Activated CD4-positive, alpha-beta T cell treated with anti-CD3 and anti-CD28 coated beads, Interleukin-2, Interleukin-6, amounts not matched to agents 100 ng/mL and 50 ng/mL, durations not matched to agents 16 hours and 8 hours (primary cell): Measurements from ENCODE around the gene STK25.
"Not testable (repeated sequence)": the region's sequence is repeated elsewhere in the genome, so short reads cannot be mapped to it uniquely, and the experiment has no call there.

Experiments used
- DNase-seq: peaks from one replicate; pipeline ENCODE4 v3.0.0-alpha.2; 2020

STK25 gene

DNA sequence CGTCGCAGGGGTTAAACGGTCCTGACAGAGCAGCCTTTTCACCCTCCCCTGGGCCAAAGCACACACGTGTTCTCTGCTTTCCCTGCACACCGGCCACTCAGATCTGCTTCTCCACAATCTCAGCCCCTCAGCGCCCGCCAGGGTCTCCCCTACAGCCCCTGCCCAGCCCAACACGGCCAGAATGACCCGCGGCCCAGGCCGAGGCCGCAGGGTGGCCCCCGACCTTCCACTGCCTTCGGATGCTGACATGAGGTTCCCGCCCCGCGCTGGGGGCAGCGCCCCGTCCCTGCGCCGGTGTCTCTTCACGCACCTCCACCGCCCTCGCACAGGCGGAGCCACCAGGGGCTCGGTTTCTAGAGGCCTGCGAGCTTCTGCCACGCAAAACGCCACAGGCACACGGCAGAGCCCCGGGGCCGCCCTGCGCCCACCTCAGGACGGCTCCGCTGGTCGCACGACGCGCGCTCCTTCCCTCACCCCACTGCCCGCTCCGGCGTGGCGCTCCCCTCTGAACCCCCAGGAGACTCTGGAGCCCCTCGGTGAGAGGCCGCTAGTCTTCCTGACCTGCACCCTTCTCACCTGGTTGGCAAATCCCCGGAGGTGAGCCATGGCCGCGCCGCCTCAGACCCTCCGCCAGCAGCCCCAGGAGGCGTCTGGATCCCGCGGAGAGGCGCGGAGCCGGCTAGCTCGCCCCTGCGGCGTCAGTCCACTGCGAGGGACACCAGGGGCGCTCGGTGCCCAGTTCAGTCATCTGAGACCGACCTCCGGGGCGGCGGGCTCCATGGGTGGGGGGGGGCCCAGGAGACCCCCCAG, 749 bp downstream of the STK25 start:
- DNase-seq: peak; percentile 35

GRCh38 chr2:241506793-241507429, 1.5 kb downstream of the STK25 start:
- DNase-seq: no peak

DNA sequence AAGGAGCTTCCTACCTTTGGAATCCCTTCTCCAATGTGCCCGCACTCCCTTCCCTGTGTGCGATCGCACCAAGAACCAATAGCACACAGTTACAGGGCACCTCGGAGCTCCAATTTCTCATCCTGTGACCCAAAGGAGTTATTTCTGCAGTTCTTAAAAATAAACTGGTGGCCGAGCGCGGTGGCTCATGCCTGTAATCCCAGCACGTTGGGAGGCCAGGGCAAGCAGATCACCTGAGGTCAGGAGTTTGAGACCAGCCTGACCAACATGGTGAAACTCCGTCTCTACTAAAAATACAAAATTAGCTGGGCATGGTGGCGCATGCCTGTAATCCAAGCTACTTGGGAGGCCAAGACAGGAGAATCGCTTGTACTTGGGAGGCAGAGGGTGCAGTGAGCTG, 2.1 kb downstream of the STK25 start:
- not testable (repeated sequence) for DNase-seq

DNA sequence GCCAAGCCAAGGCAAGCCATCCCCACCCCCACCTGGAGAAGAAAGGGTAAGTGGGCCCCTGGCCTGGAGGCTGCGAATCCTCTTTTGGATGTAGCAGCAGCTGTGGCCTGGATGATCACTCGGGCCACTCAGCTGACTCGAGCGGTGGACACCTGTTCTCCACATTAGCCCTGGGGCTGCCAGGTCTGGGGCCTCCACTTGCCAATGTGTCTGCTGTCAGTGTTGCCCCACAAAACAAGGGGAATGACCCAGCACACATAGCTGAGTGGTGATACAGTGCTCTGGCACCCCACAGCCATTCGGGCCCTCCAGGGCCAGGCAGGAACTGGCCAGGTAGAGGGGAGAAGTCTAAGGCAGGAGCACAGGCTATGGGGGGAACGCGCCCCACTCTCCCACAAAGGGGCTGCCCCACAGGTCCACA, 2.6 kb downstream of the STK25 start:
- no peak for DNase-seq

DNA sequence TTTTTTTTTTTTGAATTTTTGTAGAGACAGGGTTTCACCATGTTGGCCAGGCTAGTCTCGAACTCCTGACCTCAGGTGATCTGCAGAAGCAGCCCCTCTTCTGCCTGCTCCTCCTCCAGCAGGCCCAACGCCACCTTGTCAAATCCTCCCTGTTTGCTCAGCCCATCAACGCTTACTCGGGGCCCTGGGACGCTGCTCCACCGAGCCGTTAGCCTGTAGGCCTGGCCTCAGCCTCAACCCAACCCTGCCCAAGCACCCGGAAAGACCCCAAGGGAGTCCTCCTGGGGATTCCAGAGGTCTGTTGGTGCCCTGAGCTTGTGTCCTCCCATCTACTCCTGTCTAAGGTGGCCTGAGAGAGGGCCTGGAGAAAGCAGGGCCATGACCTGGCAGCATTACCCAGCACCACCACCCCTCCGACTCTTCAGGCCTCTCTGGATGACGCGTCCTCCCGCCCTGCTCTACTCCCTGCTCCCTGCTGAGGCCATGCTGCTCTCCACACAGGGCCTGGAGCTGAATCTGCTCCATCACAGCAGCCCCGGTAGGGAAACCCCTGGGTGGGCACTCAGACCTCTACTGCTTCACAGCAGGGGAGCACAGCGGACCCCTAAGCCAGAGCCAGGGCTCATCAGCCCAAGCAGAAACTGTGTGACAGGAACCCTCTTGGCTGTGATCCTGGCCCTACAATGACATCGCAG, 3.2 kb downstream of the STK25 start:
- no peak for DNase-seq

- no peak for DNase-seq
Observed at GRCh38 chr2:241503776-241504392, 4.5 kb downstream of the STK25 start.

DNA sequence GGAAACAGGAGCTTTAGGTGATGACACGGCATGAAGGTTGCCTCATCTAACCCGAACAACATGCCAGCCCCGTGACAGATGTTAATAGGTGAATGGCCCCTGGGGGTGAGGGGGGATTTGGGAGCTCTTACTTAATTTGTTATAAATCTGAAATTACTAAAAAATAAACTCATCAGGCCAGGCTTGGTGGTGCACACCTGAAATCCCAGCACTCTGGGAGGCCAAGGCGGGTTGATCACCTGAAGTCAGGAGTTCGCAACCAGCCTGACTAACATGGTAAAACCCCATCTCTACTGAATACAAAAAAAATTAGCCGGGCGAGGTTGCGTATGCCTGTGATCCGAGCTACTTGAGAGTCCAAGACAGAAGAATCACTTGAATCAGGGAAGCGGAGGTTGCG, 6.1 kb downstream of the STK25 start:
- no peak for DNase-seq

DNA sequence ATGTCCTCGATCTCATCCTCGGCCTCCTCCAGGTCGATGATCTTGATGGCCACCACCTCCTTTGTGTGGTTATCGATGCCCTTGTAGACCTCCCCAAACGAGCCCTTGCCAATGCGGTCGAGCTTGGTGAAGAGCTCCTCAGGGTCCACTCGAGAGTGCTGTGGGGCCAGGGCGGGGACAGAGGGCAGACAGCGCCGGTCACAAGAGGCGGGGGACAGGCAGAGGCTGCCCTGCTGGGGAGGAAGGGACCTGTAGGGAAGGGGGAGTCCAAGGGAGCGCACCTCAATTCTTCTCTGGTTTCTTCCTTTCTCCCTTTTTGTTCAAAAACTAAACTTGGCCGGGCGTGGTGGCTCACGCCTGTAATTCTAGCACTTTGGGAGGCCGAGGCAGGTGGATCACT, 6.8 kb downstream of the STK25 start:
- DNase-seq: no peak

DNA sequence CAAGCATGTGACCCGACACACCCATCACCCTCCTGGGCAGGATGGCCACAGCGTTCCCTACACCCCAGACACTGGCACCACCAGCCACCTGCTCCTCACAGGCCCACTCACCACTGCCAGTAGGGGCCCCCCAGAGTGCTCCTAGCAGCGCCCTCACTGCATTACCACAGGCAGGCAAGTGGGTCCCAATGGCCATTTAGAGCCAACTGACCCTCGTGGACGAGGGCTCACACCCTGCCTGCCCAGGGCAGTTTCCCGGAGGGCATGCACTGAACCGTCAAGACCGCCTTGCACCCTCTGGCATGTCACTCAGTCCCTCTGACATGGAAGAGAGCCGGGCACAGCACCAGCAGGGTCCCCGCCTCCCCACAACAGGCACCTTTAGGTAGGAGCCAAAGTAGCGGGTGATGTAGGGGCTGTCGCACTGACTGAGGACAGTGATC, 7.3 kb downstream of the STK25 start:
- no peak for DNase-seq

GRCh38 chr2:241500431-241500975, 7.9 kb downstream of the STK25 start:
- DNase-seq: no peak

- no peak for DNase-seq
Observed at GRCh38 chr2:241500016-241500415, 8.4 kb downstream of the STK25 start.

GRCh38 chr2:241499146-241499965, 9.0 kb downstream of the STK25 start:
- DNase-seq: no peak

DNA sequence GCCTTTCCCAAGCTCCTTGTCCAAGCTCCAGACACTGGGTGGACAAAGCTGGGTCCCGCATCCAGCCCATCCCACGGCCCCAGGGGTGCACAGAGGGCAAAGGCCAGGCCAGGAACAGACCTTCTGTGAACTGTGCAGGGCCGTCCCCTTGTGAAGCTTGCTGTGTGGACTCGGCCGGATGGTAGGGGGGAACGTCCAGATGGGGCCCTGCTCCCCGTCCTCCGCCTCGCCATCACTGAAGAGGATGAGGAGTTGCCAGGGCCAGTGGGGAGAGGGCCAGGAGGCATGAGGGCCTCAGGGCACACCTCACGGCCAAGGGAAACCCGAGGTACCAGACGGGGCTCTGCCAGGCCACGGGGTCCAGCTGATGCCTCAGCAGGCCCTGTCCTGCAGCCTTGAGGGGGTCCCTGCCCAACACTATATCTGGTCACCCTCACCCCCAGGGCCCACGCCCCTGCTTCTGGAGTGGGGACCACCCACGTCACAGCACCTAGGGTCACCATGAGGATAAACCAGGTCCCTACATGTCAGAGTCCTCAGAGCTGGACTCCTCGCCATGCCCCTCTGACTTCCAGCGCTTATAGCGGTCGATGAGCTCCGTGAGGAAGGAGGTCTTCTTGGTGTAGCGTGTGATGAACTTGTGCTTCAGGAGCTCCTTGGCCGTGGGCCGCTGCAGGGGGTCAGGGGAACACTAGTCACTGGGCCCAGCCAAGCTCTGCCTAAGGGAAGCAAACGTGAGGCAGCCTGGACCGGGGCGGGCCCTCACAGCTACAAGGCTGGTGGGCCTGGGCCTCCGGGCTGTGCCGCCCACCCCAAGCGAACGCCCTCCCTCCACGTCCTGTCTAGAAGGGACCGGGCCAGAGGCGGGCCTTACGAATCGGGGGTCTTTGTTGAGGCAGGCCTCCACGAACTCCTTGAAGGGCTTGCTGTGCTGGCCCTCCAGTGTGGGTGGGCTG, 10.0 kb downstream of the STK25 start:
- no peak for DNase-seq

GRCh38 chr2:241496904-241497877, 11.2 kb downstream of the STK25 start:
- no peak for DNase-seq

GRCh38 chr2:241496003-241496707, 12.2 kb downstream of the STK25 start:
- DNase-seq: no peak

DNA sequence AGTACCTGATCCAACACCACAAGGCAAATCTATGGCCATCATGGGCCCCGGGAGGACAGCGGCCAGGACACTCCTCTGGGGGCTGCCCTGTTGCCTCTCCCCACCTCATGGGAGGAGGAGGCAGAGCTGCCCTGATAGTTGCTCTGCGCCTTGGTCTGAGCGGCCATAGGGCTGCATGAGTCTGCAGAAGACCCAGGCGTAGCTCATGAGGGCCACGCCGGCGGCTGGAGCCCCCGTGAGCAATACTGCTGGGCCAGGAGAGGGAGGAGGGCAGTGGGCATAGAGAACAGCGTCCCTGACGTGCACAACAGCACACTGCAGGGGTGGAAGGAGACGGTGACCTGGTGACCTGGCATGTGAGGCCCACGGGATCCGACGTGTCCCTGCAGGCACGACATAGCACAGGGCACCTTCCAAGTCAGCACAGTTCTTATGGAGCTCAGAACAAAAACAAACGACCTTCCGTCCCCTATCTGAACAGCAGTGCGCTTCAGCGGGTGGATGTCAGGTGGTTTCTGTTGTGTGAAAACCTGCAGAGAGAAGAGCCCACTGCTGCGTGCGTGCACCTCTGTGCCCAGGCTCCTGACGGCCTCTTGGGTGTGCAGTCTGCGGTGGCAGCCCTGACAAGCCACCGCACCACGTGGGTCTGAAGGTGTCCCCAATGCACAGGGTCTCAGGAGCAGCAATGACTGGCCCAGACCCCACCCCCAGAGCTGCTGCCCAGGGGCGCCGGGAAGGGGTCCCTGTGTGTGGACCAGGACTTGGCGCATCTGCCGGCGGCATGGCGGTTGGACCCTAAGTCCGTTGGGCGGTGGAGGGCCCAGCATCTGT, 13.0 kb downstream of the STK25 start:
- DNase-seq: no peak

DNA sequence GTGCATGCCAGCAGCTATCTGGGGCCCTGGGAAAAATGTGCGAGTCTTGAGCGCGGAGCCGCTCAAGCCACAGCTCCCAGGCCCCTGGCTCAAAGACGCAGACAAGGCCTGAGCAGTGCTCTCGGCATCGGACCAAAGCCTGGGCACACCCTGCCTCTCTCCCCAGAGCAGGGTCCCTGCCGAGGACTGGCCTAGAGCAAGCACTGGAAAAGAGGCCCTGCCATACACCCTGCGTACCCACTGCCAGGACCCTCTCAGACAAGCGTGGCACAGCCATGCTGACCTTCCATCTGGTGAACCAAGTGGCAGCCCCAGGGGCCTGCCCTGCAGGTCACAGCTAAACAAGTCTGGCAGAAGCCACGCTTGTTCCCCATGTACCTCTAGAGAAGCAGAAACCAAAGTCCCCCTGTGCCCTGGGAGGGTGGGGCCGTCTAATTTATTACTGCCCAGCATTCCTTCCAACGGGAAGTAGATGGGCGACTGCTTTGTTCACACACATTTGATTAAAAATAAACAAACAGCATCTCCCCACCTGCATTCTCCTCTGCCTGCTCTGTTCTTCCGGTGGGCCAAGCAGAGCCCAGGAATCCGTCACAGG, 14.0 kb downstream of the STK25 start:
- no peak for DNase-seq

DNA sequence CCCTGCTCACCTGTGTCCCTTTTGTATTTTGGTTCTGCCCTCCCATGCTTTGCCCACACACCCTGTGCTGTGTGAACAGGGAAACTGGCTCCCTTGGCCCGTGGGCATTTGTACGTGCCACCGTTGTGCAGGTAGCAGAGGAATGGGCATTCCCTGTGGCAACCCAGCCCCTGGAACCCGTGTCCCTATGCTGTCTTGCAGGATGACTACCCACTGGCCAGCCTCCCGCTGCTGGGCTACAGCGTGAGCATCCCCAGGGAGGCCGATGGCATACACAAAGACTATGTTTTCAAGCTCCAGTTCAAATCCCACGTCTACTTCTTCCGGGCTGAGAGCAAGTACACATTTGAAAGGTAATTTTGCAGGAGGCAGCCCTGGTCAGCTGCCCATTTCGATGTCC, 15.3 kb downstream of the STK25 start:
- no peak for DNase-seq
